PC-9 (cell line): ENCODE measurements around the gene AQP2.

Source experiments
- CTCF ChIP-seq: fragments of 200-600 bp; sonication (generic); conservative IDR thresholded peaks from 2 replicates; pipeline ENCODE4 v1.6.1; 2017; ENCODE audit warnings: mixed run types, antibody characterized with exemption, mild to moderate bottlenecking, moderate library complexity
- EZH2 ChIP-seq: fragments of 200-600 bp; sonication (generic); IDR thresholded peaks from 2 replicates; pipeline ENCODE4 v1.8.0; 2017; ENCODE audit warnings: antibody characterized with exemption, low read depth

GRCh38 chr12:49951411-49952240 is 1.1 kb downstream of the AQP2 start:
- TF ChIP-seq EZH2 = no peak
- TF ChIP-seq CTCF = no peak
